K562 (cell line): ENCODE results near the gene DSG2.

ENCODE experiments used
- BCLAF1 ChIP-seq, 2 experiments: fragments of 450-650 bp in 1 of 2; IDR thresholded peaks; 2 replicates each; pipeline ENCODE4 v1.6.1; 2011 to 2017; ENCODE audit warnings: low read depth in 2 of 2, antibody characterized with exemption in 1 of 2, borderline replicate concordance in 1 of 2, low read length in 1 of 2, mild to moderate bottlenecking in 1 of 2, mixed read lengths in 1 of 2; ENCODE audit not compliant: control insufficient read depth in 1 of 2
- C11orf30 ChIP-seq: fragments of 450-650 bp; IDR thresholded peaks from 2 replicates; pipeline ENCODE4 v1.6.1; 2016; ENCODE audit warnings: low read depth, mild to moderate bottlenecking
- CAMTA2 ChIP-seq: fragments of 250-450 bp; sonication (Bioruptor Pico); conservative IDR thresholded peaks from 2 replicates; pipeline ENCODE4 v1.5.1; 2022
- CBFB ChIP-seq: sonication (generic); formaldehyde crosslinking; IDR thresholded peaks from 2 replicates; pipeline ENCODE4 v1.4.0; 2020; ENCODE audit warnings: mild to moderate bottlenecking, missing genetic modification reagents
- CREBBP ChIP-seq: IDR thresholded peaks from one replicate; pipeline ENCODE4 v1.6.1; 2012; ENCODE audit warnings: low read depth, mild to moderate bottlenecking, control low read depth, inconsistent platforms, low read length
- HDAC1 ChIP-seq, 2 experiments: fragments of 450-650 bp; IDR thresholded peaks; 2 replicates each; pipeline ENCODE4 v1.6.1; 2016 to 2017; ENCODE audit warnings: inconsistent platforms in 1 of 2, mild to moderate bottlenecking in 1 of 2, moderate library complexity in 1 of 2
- OTX1 ChIP-seq: fragments of 450-650 bp; formaldehyde crosslinking; IDR thresholded peaks from 2 replicates; pipeline ENCODE4 v1.4.0; 2022; ENCODE audit warnings: mild to moderate bottlenecking
- PHB2 ChIP-seq: fragments of 450-650 bp; IDR thresholded peaks from 2 replicates; pipeline ENCODE4 v1.6.1; 2017; ENCODE audit warnings: low read depth
- RBM39 ChIP-seq: fragments of 200-400 bp; formaldehyde crosslinking; optimal IDR thresholded peaks from 2 replicates; pipeline ENCODE3; 2018; ENCODE audit warnings: low read depth, low read length
- SREBF1 ChIP-seq: fragments of 150-350 bp; IDR thresholded peaks from 2 replicates; pipeline ENCODE4 v1.6.1; 2014; ENCODE audit warnings: antibody characterized with exemption, low read depth, low read length, borderline replicate concordance
- ZNF146 ChIP-seq: IDR thresholded peaks from one replicate; pipeline ENCODE4 v1.6.1; 2018; ENCODE audit warnings: missing compliant biosample characterization; ENCODE audit not compliant: unreplicated experiment
- TF ChIP-seq, protein P1 (sequence below), 3 experiments: IDR thresholded peaks in 2 of 3; conservative IDR thresholded peaks in 1 of 3; 2 replicates each; pipeline ENCODE4 v1.5.1; 2011 to 2012; ENCODE audit warnings: low read length in 3 of 3, mild to moderate bottlenecking in 3 of 3, control low read depth in 2 of 3, improper control_type of control experiment in 1 of 3, inconsistent platforms in 1 of 3, low read depth in 1 of 3, mixed read lengths in 1 of 3, moderate library complexity in 1 of 3; ENCODE audit not compliant: insufficient read depth in 2 of 3
- TF ChIP-seq, protein P2 (sequence below), 3 experiments: fragments of 200-800 bp in 1 of 3; fragments of 250-450 bp in 1 of 3; fragments of 450-650 bp in 1 of 3; sonication (Bioruptor Pico) in 1 of 3; sonication (Bioruptor generic) in 1 of 3; formaldehyde crosslinking in 1 of 3; IDR thresholded peaks; 2 replicates each; pipeline versions ENCODE4 v1.6.1 to v1.8.0; 2016 to 2022; ENCODE audit warnings: mild to moderate bottlenecking in 2 of 3, missing genetic modification characterization in 2 of 3, missing compliant biosample characterization in 1 of 3, moderate library complexity in 1 of 3
- TF ChIP-seq, protein P3 (sequence below), 2 experiments: fragments of 450-650 bp; conservative IDR thresholded peaks; 2 replicates each; pipeline ENCODE4 v1.6.1; 2017; ENCODE audit warnings: mild to moderate bottlenecking in 2 of 2, moderate library complexity in 2 of 2

DNA sequence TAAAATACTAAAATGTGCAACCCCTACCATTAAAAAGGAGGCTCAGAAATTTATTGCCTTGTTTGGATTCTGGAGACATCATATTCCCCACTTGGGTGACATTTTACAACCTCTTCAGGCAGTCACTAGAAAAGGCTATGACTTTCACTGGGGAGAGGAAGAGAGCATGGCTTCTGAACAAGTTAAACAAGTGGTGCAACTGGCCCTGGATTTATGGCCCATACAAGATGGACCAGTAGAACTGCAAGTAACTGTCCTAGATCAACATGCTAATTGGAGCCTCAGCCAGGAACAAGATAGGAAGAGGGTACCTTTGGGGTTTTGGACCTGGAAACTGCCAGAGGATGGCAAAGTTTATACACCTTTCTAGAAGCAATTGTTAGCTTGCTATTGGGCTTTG lies 4.0 kb upstream of the DSG2 start:
- no peak for TF ChIP-seq HDAC1 (IDR thresholded peaks at IDR 0.05)
- TF ChIP-seq, protein P1, sequence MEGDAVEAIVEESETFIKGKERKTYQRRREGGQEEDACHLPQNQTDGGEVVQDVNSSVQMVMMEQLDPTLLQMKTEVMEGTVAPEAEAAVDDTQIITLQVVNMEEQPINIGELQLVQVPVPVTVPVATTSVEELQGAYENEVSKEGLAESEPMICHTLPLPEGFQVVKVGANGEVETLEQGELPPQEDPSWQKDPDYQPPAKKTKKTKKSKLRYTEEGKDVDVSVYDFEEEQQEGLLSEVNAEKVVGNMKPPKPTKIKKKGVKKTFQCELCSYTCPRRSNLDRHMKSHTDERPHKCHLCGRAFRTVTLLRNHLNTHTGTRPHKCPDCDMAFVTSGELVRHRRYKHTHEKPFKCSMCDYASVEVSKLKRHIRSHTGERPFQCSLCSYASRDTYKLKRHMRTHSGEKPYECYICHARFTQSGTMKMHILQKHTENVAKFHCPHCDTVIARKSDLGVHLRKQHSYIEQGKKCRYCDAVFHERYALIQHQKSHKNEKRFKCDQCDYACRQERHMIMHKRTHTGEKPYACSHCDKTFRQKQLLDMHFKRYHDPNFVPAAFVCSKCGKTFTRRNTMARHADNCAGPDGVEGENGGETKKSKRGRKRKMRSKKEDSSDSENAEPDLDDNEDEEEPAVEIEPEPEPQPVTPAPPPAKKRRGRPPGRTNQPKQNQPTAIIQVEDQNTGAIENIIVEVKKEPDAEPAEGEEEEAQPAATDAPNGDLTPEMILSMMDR (IDR thresholded peaks at IDR 0.05 in 2 of 3, conservative IDR thresholded peaks at IDR 0.05 in 1 of 3; ENCODE audit: insufficient read depth in 2 of 3, low read depth in 1 of 3, low read length in 3 of 3), result no peak
- TF ChIP-seq, protein P2, sequence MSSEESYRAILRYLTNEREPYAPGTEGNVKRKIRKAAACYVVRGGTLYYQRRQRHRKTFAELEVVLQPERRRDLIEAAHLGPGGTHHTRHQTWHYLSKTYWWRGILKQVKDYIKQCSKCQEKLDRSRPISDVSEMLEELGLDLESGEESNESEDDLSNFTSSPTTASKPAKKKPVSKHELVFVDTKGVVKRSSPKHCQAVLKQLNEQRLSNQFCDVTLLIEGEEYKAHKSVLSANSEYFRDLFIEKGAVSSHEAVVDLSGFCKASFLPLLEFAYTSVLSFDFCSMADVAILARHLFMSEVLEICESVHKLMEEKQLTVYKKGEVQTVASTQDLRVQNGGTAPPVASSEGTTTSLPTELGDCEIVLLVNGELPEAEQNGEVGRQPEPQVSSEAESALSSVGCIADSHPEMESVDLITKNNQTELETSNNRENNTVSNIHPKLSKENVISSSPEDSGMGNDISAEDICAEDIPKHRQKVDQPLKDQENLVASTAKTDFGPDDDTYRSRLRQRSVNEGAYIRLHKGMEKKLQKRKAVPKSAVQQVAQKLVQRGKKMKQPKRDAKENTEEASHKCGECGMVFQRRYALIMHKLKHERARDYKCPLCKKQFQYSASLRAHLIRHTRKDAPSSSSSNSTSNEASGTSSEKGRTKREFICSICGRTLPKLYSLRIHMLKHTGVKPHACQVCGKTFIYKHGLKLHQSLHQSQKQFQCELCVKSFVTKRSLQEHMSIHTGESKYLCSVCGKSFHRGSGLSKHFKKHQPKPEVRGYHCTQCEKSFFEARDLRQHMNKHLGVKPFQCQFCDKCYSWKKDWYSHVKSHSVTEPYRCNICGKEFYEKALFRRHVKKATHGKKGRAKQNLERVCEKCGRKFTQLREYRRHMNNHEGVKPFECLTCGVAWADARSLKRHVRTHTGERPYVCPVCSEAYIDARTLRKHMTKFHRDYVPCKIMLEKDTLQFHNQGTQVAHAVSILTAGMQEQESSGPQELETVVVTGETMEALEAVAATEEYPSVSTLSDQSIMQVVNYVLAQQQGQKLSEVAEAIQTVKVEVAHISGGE (CRISPR knock-in tag; IDR thresholded peaks at IDR 0.05), result no peak
- no peak for TF ChIP-seq OTX1 (CRISPR knock-in tag)
- TF ChIP-seq CAMTA2 (CRISPR knock-in tag), result no peak
- TF ChIP-seq, protein P3, sequence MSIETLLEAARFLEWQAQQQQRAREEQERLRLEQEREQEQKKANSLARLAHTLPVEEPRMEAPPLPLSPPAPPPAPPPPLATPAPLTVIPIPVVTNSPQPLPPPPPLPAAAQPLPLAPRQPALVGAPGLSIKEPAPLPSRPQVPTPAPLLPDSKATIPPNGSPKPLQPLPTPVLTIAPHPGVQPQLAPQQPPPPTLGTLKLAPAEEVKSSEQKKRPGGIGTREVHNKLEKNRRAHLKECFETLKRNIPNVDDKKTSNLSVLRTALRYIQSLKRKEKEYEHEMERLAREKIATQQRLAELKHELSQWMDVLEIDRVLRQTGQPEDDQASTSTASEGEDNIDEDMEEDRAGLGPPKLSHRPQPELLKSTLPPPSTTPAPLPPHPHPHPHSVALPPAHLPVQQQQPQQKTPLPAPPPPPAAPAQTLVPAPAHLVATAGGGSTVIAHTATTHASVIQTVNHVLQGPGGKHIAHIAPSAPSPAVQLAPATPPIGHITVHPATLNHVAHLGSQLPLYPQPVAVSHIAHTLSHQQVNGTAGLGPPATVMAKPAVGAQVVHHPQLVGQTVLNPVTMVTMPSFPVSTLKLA (conservative IDR thresholded peaks at IDR 0.05), result no peak
- no peak for TF ChIP-seq SREBF1
- TF ChIP-seq BCLAF1 (IDR thresholded peaks at IDR 0.05; ENCODE audit: borderline replicate concordance in 1 of 2, control insufficient read depth in 1 of 2, low read depth in 2 of 2, low read length in 1 of 2), result no peak
- no peak for TF ChIP-seq ZNF146 (CRISPR knock-in tag)
- no peak for TF ChIP-seq PHB2
- TF ChIP-seq RBM39, result no peak
- TF ChIP-seq CREBBP, result no peak
- TF ChIP-seq CBFB (CRISPR knock-in tag), result no peak
- TF ChIP-seq C11orf30, result no peak
